Measurements from ENCODE around the gene PDIA5. TPM values are rescaled to one million over a fixed set of nuclear protein-coding genes. Genes with fewer than 3 reads are reported as not detected.

The PDIA5 gene
- total and polyA plus RNA-seq, 2 donors (not counting 1 experiment from before 2014, with no cell fraction given): 2.6 to 3.8 TPM

- TF ChIP-seq CTCF (IDR thresholded peaks at IDR 0.05): no peak
- no peak for TF ChIP-seq EZH2 (IDR thresholded peaks at IDR 0.05; ENCODE audit: borderline replicate concordance, insufficient read depth, low read depth, low read length, poor library complexity, severe bottlenecking)
- no peak overlapping the region for H2AFZ ChIP-seq (ENCODE audit: insufficient read depth, low read depth, low read length, poor library complexity, severe bottlenecking)
- intact Hi-C loops (cut with micrococcal nuclease): no loop called here
- ChIA-PET POLR2A (no interaction called here), CTCF (interaction anchor here (1.5 kb wide), 1 partner anchor 131 kb away, joined by 3 read pairs; the partner anchor contains the start of gene SEMA5B)
- no peak overlapping the region for H3K4me3 ChIP-seq (ENCODE audit: control extremely low read depth in 1 of 5, extremely low read depth in 1 of 5, insufficient read depth in 1 of 5, low read depth in 2 of 5, low read length in 4 of 5)
- peaks cover 2 to 4% of the 10 kb centered on the region in 2 experiments for H3K36me3 ChIP-seq (replicated peaks in 1 of 2; ENCODE audit: control extremely low read depth in 1 of 2, control insufficient read depth in 1 of 2, extremely low read depth in 1 of 2, insufficient read depth in 2 of 2, low read length in 1 of 2)
- H3K9ac ChIP-seq (ENCODE audit: low read length): no peak overlapping the region
- H4K20me1 ChIP-seq (ENCODE audit: control insufficient read depth, insufficient read depth, low read length, poor library complexity, severe bottlenecking): no peaks in the 10 kb centered on the region
- no peaks in the 10 kb centered on the region for H3K9me3 Mint-ChIP-seq (ENCODE audit: insufficient read depth)
- no peak for DNase-seq
- no peaks in the 10 kb centered on the region for H3K79me2 ChIP-seq (ENCODE audit: control insufficient read depth, insufficient read depth, low read length)
- no peak overlapping the region for H3K27ac ChIP-seq (ENCODE audit: low read length in 2 of 2)
- no peak overlapping the region for H3K4me3 Mint-ChIP-seq
- peaks cover 0 to 5% of the 10 kb centered on the region in 2 donors for H3K4me1 ChIP-seq (ENCODE audit: control insufficient read depth in 2 of 2, insufficient read depth in 2 of 2, low read length in 2 of 2)
- ATAC-seq (ENCODE audit: low read depth): no peak
- H3K9me3 ChIP-seq (ENCODE audit: control extremely low read depth in 1 of 3, control insufficient read depth in 2 of 3, insufficient read depth in 1 of 3, low read length in 2 of 3): no peaks in the 10 kb centered on the region
- H3K27me3 Mint-ChIP-seq: no peaks in the 10 kb centered on the region
- H3K27ac Mint-ChIP-seq: no peak overlapping the region
- WGBS (ENCODE audit: insufficient coverage): 100% methylated on average over 6 of the region's 10 CpGs
- H3K4me2 ChIP-seq (replicated peaks; ENCODE audit: low read depth, low read length, poor library complexity, severe bottlenecking): no peak overlapping the region
- H3K27me3 ChIP-seq (replicated peaks in 1 of 4; ENCODE audit: control extremely low read depth in 1 of 4, control insufficient read depth in 3 of 4, insufficient read depth in 4 of 4, low read length in 3 of 4): no peaks in the 10 kb centered on the region
- peaks cover 5% of the 10 kb centered on the region for H3K4me1 Mint-ChIP-seq
Observed at GRCh38 chr3:123158899-123159390, 92.1 kb downstream of the PDIA5 start.

GRCh38 chr3:123159926-123160635 is 93.3 kb downstream of the PDIA5 start:
- POLR2A ChIA-PET: no interaction called here
- no peak overlapping the region for H3K4me3 Mint-ChIP-seq
- Histone ChIP-seq H3K9me3 (ENCODE audit: control extremely low read depth in 1 of 3, control insufficient read depth in 2 of 3, insufficient read depth in 1 of 3, low read length in 2 of 3) (no peaks in the 10 kb centered on the region), H3K4me2 (replicated peaks; ENCODE audit: low read depth, low read length, poor library complexity, severe bottlenecking) (no peak overlapping the region), H3K4me1 (ENCODE audit: control insufficient read depth in 2 of 2, insufficient read depth in 2 of 2, low read length in 2 of 2) (no peaks in the 10 kb centered on the region), H3K9ac (ENCODE audit: low read length) (no peak overlapping the region), H3K79me2 (ENCODE audit: control insufficient read depth, insufficient read depth, low read length) (no peaks in the 10 kb centered on the region), H3K36me3 (replicated peaks in 1 of 2; ENCODE audit: control extremely low read depth in 1 of 2, control insufficient read depth in 1 of 2, extremely low read depth in 1 of 2, insufficient read depth in 2 of 2, low read length in 1 of 2) (peaks cover 3 to 4% of the 10 kb centered on the region in 2 experiments), H4K20me1 (ENCODE audit: control insufficient read depth, insufficient read depth, low read length, poor library complexity, severe bottlenecking) (no peaks in the 10 kb centered on the region), H3K4me3 (ENCODE audit: control extremely low read depth in 1 of 5, extremely low read depth in 1 of 5, insufficient read depth in 1 of 5, low read depth in 2 of 5, low read length in 4 of 5) (no peak overlapping the region), H2AFZ (ENCODE audit: insufficient read depth, low read depth, low read length, poor library complexity, severe bottlenecking) (no peak overlapping the region), H3K27ac (ENCODE audit: low read length in 2 of 2) (no peak overlapping the region), H3K27me3 (replicated peaks in 1 of 4; ENCODE audit: control extremely low read depth in 1 of 4, control insufficient read depth in 3 of 4, insufficient read depth in 4 of 4, low read length in 3 of 4) (no peaks in the 10 kb centered on the region)
- intact Hi-C loops (cut with micrococcal nuclease): no loop called here
- peaks cover 3% of the 10 kb centered on the region for H3K9me3 Mint-ChIP-seq (ENCODE audit: insufficient read depth)
- no peak for ATAC-seq (ENCODE audit: low read depth)
- no peak for DNase-seq
- no peaks in the 10 kb centered on the region for H3K4me1 Mint-ChIP-seq
- TF ChIP-seq EZH2 (IDR thresholded peaks at IDR 0.05; ENCODE audit: borderline replicate concordance, insufficient read depth, low read depth, low read length, poor library complexity, severe bottlenecking) (no peak), CTCF (IDR thresholded peaks at IDR 0.05) (no peak)
- WGBS (ENCODE audit: insufficient coverage): 82% methylated on average over 6 of the region's 9 CpGs
- no peak overlapping the region for H3K27ac Mint-ChIP-seq
- no peaks in the 10 kb centered on the region for H3K27me3 Mint-ChIP-seq
- CTCF ChIA-PET: interaction anchor here (1.5 kb wide), 1 partner anchor 132 kb away, joined by 3 read pairs; the partner anchor contains the start of gene SEMA5B
